HG02981 (cell line): ENCODE measurements around the gene NAV1.
A peak's percentile ranks its signal among the peaks of the same experiment; 100 is the strongest.
"Not testable (repeated sequence)": the region's sequence is repeated elsewhere in the genome, so short reads cannot be mapped to it uniquely, and the experiment has no call there.

Experiments
- ATAC-seq: cut with Tn5 transposase; IDR thresholded peaks from one replicate; pipeline ENCODE4 v1.9.1; 2021; ENCODE audit warnings: mild to moderate bottlenecking, moderate library complexity; ENCODE audit not compliant: unreplicated experiment

NAV1 gene

GRCh38 chr1:201543871-201544642 lies 5.1 kb downstream of the NAV1 start:
- ATAC-seq: no peak

- ATAC-seq: no peak
Observed at GRCh38 chr1:201544710-201545109, 5.8 kb downstream of the NAV1 start.

- ATAC-seq: no peak
Observed at GRCh38 chr1:201545851-201546492, 7.0 kb downstream of the NAV1 start.

- ATAC-seq: not testable (repeated sequence)
Observed at GRCh38 chr1:201549522-201549921, 10.6 kb downstream of the NAV1 start.

- no peak for ATAC-seq
Observed at GRCh38 chr1:201551096-201551495, 12.2 kb downstream of the NAV1 start.

- no peak for ATAC-seq
Observed at GRCh38 chr1:201551877-201552731, 13.2 kb downstream of the NAV1 start.

GRCh38 chr1:201552941-201553351 lies 14.0 kb downstream of the NAV1 start:
- ATAC-seq: no peak

GRCh38 chr1:201553496-201554189 lies 14.7 kb downstream of the NAV1 start:
- ATAC-seq: no peak

GRCh38 chr1:201554190-201554600 lies 15.3 kb downstream of the NAV1 start:
- no peak for ATAC-seq

- no peak for ATAC-seq
Observed at GRCh38 chr1:201554789-201555592, 16.1 kb downstream of the NAV1 start.

GRCh38 chr1:201555593-201555945 lies 16.6 kb downstream of the NAV1 start:
- ATAC-seq: no peak

GRCh38 chr1:201556841-201557571 lies 18.1 kb downstream of the NAV1 start:
- no peak for ATAC-seq

- no peak for ATAC-seq
Observed at GRCh38 chr1:201557572-201557958, 18.6 kb downstream of the NAV1 start.

GRCh38 chr1:201559679-201560162 lies 20.8 kb downstream of the NAV1 start:
- peak; percentile 80 for ATAC-seq

- no peak for ATAC-seq
Observed at GRCh38 chr1:201560328-201561194, 21.6 kb downstream of the NAV1 start.

- ATAC-seq: no peak
Observed at GRCh38 chr1:201561195-201561564, 22.3 kb downstream of the NAV1 start.

- no peak for ATAC-seq
Observed at GRCh38 chr1:201561601-201562000, 22.7 kb downstream of the NAV1 start.

GRCh38 chr1:201562257-201562656 lies 23.3 kb downstream of the NAV1 start:
- ATAC-seq: no peak
